GM12878 (cell line): ENCODE measurements around the gene CCSER2. TPM values are rescaled to one million over a fixed set of nuclear protein-coding genes. Genes with fewer than 3 reads are reported as not detected.

Experiments used
- EED ChIP-seq: sonication (generic); IDR thresholded peaks from 2 replicates; pipeline ENCODE4 v1.6.1; 2016; ENCODE audit warnings: antibody characterized with exemption, low read depth
- FOXK2 ChIP-seq: fragments of 450-650 bp; IDR thresholded peaks from 2 replicates; pipeline ENCODE4 v1.6.1; 2017; ENCODE audit warnings: mild to moderate bottlenecking, moderate library complexity
- JUNB ChIP-seq: IDR thresholded peaks from 2 replicates; pipeline ENCODE4 v1.6.1; 2016; ENCODE audit warnings: antibody characterized with exemption, mild to moderate bottlenecking
- RAD51 ChIP-seq: fragments of 450-650 bp; IDR thresholded peaks from 2 replicates; pipeline ENCODE4 v1.6.1; 2016; ENCODE audit warnings: moderate library complexity, mild to moderate bottlenecking, inconsistent platforms
- RELA ChIP-seq: fragments of 450-650 bp; IDR thresholded peaks from 2 replicates; pipeline ENCODE4 v1.8.0; 2014; ENCODE audit warnings: borderline replicate concordance; ENCODE audit not compliant: partially characterized antibody
- SUPT20H ChIP-seq: IDR thresholded peaks from 2 replicates; pipeline ENCODE4 v1.6.1; 2011; ENCODE audit warnings: low read depth, mild to moderate bottlenecking, low read length, moderate library complexity, borderline replicate concordance; ENCODE audit not compliant: control insufficient read depth
- polyA plus RNA-seq, 11 experiments: library from polyadenylated mRNA; depleted of rRNA in 4 of 11; unstranded in 6 of 11; stranded (reverse) in 5 of 11; fragments of >200 nt; fragmentation: Nextera tagmentation in 4 of 11; fragmentation: Illumina TruSeq in 1 of 11; extraction: Ambion mirVana in 4 of 11; extraction: Trizol in 1 of 11; gene quantifications; 1 replicate in 1 of 11; 2 replicates in 10 of 11; pipeline versions ENCODE4 v1.2.1 to v1.2.3, GENCODE V29; 2011 to 2016; ENCODE audit warnings: inconsistent platforms in 2 of 11, missing spikeins in 2 of 11, low read depth in 1 of 11
- total RNA-seq, 4 experiments: library from RNA; depleted of rRNA in 3 of 4; stranded (reverse); fragments of >200 nt in 3 of 4; fragmentation: Illumina TruSeq in 1 of 4; extraction: Trizol in 1 of 4; gene quantifications; 2 replicates each; pipeline versions ENCODE4 v1.2.1 to v1.2.3, GENCODE V29; 2013 to 2021
- TF ChIP-seq, protein P1 (sequence below): IDR thresholded peaks from 2 replicates; pipeline ENCODE4 v1.6.1; 2012; ENCODE audit warnings: improper control_type of control experiment, low read depth, low read length; ENCODE audit not compliant: insufficient replicate concordance
- TF ChIP-seq, protein P2 (sequence below): fragments of 450-650 bp; conservative IDR thresholded peaks from 2 replicates; pipeline ENCODE4 v1.6.1; 2017; ENCODE audit warnings: mild to moderate bottlenecking, moderate library complexity
- TF ChIP-seq, protein P3 (sequence below): IDR thresholded peaks from 2 replicates; pipeline ENCODE4 v1.6.1; 2011; ENCODE audit warnings: low read depth, mild to moderate bottlenecking, low read length, moderate library complexity, borderline replicate concordance; ENCODE audit errors: extremely low read depth
- TF ChIP-seq, protein P4 (sequence below): fragments of 150-350 bp; IDR thresholded peaks from 2 replicates; pipeline ENCODE4 v1.6.1; 2014; ENCODE audit warnings: mild to moderate bottlenecking, low read depth, low read length

The CCSER2 gene
- total and polyA plus RNA-seq, 10 of the 15 experiments (the other 5 are each of a cell fraction or from before 2014, with no cell fraction given) = 4.7 to 18.8 (median 13.2) TPM

DNA sequence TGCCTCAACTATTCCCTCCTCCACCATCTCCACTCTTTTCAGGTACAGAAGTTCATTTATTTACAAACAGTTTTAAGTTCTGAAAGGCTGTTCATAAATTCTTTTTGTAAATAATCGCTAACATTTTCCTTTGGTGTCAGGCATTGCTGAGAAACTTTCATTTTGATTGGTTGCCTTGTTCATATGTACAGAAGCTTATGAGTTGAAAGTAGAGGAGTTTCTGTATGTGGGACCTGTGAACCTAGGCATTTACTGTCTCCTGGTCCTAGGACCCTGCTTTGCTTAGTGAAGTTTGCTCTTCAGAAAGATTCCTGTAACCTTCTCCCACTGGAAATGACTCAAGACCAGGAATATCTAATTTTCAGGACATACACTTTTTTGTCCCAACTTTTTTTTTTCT lies 30.4 kb downstream of the CCSER2 start (continued):
- TF ChIP-seq, protein P1, sequence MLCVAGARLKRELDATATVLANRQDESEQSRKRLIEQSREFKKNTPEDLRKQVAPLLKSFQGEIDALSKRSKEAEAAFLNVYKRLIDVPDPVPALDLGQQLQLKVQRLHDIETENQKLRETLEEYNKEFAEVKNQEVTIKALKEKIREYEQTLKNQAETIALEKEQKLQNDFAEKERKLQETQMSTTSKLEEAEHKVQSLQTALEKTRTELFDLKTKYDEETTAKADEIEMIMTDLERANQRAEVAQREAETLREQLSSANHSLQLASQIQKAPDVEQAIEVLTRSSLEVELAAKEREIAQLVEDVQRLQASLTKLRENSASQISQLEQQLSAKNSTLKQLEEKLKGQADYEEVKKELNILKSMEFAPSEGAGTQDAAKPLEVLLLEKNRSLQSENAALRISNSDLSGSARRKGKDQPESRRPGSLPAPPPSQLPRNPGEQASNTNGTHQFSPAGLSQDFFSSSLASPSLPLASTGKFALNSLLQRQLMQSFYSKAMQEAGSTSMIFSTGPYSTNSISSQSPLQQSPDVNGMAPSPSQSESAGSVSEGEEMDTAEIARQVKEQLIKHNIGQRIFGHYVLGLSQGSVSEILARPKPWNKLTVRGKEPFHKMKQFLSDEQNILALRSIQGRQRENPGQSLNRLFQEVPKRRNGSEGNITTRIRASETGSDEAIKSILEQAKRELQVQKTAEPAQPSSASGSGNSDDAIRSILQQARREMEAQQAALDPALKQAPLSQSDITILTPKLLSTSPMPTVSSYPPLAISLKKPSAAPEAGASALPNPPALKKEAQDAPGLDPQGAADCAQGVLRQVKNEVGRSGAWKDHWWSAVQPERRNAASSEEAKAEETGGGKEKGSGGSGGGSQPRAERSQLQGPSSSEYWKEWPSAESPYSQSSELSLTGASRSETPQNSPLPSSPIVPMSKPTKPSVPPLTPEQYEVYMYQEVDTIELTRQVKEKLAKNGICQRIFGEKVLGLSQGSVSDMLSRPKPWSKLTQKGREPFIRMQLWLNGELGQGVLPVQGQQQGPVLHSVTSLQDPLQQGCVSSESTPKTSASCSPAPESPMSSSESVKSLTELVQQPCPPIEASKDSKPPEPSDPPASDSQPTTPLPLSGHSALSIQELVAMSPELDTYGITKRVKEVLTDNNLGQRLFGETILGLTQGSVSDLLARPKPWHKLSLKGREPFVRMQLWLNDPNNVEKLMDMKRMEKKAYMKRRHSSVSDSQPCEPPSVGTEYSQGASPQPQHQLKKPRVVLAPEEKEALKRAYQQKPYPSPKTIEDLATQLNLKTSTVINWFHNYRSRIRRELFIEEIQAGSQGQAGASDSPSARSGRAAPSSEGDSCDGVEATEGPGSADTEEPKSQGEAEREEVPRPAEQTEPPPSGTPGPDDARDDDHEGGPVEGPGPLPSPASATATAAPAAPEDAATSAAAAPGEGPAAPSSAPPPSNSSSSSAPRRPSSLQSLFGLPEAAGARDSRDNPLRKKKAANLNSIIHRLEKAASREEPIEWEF = no peak
- TF ChIP-seq EED (no peak), FOXK2 (no peak), JUNB (no peak), RELA (no peak), SUPT20H (no peak), RAD51 (no peak)
- TF ChIP-seq, protein P2, sequence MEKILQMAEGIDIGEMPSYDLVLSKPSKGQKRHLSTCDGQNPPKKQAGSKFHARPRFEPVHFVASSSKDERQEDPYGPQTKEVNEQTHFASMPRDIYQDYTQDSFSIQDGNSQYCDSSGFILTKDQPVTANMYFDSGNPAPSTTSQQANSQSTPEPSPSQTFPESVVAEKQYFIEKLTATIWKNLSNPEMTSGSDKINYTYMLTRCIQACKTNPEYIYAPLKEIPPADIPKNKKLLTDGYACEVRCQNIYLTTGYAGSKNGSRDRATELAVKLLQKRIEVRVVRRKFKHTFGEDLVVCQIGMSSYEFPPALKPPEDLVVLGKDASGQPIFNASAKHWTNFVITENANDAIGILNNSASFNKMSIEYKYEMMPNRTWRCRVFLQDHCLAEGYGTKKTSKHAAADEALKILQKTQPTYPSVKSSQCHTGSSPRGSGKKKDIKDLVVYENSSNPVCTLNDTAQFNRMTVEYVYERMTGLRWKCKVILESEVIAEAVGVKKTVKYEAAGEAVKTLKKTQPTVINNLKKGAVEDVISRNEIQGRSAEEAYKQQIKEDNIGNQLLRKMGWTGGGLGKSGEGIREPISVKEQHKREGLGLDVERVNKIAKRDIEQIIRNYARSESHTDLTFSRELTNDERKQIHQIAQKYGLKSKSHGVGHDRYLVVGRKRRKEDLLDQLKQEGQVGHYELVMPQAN = no peak
- TF ChIP-seq, protein P3, sequence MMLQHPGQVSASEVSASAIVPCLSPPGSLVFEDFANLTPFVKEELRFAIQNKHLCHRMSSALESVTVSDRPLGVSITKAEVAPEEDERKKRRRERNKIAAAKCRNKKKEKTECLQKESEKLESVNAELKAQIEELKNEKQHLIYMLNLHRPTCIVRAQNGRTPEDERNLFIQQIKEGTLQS = no peak
- TF ChIP-seq, protein P4, sequence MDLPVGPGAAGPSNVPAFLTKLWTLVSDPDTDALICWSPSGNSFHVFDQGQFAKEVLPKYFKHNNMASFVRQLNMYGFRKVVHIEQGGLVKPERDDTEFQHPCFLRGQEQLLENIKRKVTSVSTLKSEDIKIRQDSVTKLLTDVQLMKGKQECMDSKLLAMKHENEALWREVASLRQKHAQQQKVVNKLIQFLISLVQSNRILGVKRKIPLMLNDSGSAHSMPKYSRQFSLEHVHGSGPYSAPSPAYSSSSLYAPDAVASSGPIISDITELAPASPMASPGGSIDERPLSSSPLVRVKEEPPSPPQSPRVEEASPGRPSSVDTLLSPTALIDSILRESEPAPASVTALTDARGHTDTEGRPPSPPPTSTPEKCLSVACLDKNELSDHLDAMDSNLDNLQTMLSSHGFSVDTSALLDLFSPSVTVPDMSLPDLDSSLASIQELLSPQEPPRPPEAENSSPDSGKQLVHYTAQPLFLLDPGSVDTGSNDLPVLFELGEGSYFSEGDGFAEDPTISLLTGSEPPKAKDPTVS = no peak
